ENCODE data around the gene TSPEAR. TPM values are rescaled to one million over a fixed set of nuclear protein-coding genes. Genes with fewer than 3 reads are reported as not detected.

TSPEAR gene
- total RNA-seq, 1 experiment from 2014 or later = 2.1 TPM

DNA sequence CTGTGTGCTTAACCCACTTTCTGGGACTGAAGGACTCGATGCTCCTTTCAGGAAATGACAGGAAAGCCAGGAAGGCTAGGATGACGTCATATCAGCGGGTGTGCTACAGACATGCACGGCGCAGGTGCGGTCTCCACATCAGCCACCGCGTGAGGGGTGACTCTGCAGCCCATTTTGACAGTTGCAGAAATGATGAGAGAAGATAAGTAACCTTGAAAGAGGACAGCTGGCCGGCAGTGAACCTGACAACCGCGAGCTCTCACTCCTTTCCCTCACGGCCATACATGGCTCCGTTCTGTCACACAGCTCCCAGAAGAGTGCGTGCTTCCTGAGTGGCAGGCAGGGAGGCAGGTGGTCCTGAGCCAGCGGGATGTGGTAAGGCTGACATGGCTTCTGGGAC, 129.3 kb downstream of the TSPEAR start (continued):
- TF ChIP-seq ZNF317 (CRISPR knock-in tag; IDR thresholded peaks at IDR 0.05; ENCODE audit: borderline replicate concordance, low read depth) = no peak
- TF ChIP-seq NFYB (CRISPR knock-in tag; conservative IDR thresholded peaks at IDR 0.05; ENCODE audit: low read depth) = no peak
- TF ChIP-seq MYBL2 (CRISPR knock-in tag; IDR thresholded peaks at IDR 0.05) = no peak
- TF ChIP-seq GABPB1 (CRISPR knock-in tag; IDR thresholded peaks at IDR 0.05) = no peak
- TF ChIP-seq, protein P1, sequence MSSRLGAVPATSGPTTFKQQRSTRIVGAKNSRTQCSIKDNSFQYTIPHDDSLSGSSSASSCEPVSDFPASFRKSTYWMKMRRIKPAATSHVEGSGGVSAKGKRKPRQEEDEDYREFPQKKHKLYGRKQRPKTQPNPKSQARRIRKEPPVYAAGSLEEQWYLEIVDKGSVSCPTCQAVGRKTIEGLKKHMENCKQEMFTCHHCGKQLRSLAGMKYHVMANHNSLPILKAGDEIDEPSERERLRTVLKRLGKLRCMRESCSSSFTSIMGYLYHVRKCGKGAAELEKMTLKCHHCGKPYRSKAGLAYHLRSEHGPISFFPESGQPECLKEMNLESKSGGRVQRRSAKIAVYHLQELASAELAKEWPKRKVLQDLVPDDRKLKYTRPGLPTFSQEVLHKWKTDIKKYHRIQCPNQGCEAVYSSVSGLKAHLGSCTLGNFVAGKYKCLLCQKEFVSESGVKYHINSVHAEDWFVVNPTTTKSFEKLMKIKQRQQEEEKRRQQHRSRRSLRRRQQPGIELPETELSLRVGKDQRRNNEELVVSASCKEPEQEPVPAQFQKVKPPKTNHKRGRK (CRISPR knock-in tag; IDR thresholded peaks at IDR 0.05; ENCODE audit: borderline replicate concordance) = no peak
- TF ChIP-seq, protein P2, sequence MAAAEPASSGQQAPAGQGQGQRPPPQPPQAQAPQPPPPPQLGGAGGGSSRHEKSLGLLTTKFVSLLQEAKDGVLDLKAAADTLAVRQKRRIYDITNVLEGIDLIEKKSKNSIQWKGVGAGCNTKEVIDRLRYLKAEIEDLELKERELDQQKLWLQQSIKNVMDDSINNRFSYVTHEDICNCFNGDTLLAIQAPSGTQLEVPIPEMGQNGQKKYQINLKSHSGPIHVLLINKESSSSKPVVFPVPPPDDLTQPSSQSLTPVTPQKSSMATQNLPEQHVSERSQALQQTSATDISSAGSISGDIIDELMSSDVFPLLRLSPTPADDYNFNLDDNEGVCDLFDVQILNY (CRISPR knock-in tag; IDR thresholded peaks at IDR 0.05) = no peak
- TF ChIP-seq OVOL2 (CRISPR knock-in tag; IDR thresholded peaks at IDR 0.05; ENCODE audit: borderline replicate concordance) = no peak

DNA sequence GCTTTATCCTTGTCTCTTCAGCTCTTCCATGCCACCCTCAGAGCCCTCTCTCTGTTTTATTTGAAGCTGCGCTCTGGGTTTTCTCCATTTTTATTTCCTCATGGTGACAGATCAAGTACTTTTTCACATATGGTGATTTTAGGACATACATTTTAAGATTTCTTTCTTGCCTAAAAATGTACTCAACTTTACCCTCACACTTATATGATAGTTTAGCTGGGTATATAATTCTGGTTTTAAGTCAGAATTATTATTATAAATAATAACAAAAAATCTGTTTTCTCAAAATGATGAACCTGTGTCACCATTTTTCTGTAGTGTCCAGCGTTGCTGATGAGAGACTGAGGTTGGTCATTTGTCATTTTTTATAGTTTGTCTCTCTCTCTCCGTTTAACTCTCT, 130.2 kb downstream of the TSPEAR start:
- DNase-seq (ENCODE audit: low spot score) (no peak), ATAC-seq (no peak)
- Mint-ChIP-seq H3K27me3 (ENCODE audit: low read depth) (peaks cover 3% of the 10 kb centered on the region; the same call in 1 of the 2 replicates), H3K27ac (no peak overlapping the region), H3K4me3 (no peak overlapping the region), H3K9me3 (peaks cover 39% of the 10 kb centered on the region), H3K36me3 (peaks cover 21% of the 10 kb centered on the region), H3K4me1 (peaks cover 6% of the 10 kb centered on the region; the same call in 1 of the 2 replicates)
- ChIA-PET CTCF (interaction anchor here (0.6 to 2.2 kb wide), 3 partner anchors 38 to 138 kb away, joined by 4 read pairs; no protein-coding TSS in a partner anchor), POLR2A (no interaction called here)
- TF ChIP-seq, protein P3, sequence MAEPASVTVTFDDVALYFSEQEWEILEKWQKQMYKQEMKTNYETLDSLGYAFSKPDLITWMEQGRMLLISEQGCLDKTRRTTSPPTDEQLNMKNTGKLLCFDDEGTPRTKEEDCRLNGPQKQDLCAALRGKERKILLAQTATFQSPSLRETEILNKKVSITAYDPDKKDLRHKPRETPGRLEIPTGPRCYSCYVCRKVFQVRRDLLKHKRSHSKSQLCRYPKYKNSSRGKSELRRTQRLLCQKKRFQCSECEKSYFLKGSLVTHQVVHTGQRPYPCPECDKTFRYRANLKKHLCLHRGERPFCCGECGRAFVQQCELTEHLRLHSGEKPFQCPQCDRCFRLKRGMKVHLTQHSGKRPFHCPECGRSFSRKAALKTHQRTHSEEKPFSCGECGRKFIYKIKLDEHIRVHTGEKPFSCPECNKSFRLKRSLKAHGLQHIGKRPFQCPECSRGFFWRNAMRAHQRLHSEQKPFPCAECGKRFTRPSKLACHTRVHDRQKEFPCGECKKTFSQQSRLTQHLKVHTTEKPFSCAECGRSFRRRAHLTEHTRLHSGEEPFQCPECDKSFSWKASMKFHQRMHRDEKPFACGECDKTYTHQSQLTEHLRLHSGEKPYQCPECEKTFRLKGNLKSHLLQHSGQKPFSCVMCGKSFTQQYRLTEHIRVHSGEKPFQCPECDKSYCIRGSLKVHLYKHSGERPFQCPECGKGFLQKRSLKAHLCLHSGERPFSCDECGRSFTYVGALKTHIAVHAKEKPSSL (CRISPR knock-in tag; conservative IDR thresholded peaks at IDR 0.05) = no peak
- TF ChIP-seq RELA (CRISPR knock-in tag; IDR thresholded peaks at IDR 0.05; ENCODE audit: borderline replicate concordance) = no peak
- TF ChIP-seq, protein P1 (CRISPR knock-in tag; IDR thresholded peaks at IDR 0.05; ENCODE audit: borderline replicate concordance) = no peak
- TF ChIP-seq, protein P4, sequence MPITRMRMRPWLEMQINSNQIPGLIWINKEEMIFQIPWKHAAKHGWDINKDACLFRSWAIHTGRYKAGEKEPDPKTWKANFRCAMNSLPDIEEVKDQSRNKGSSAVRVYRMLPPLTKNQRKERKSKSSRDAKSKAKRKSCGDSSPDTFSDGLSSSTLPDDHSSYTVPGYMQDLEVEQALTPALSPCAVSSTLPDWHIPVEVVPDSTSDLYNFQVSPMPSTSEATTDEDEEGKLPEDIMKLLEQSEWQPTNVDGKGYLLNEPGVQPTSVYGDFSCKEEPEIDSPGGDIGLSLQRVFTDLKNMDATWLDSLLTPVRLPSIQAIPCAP (CRISPR knock-in tag; IDR thresholded peaks at IDR 0.05) = no peak
- TF ChIP-seq ZBTB21 (CRISPR knock-in tag; IDR thresholded peaks at IDR 0.05; ENCODE audit: borderline replicate concordance) = no peak
- TF ChIP-seq, protein P5, sequence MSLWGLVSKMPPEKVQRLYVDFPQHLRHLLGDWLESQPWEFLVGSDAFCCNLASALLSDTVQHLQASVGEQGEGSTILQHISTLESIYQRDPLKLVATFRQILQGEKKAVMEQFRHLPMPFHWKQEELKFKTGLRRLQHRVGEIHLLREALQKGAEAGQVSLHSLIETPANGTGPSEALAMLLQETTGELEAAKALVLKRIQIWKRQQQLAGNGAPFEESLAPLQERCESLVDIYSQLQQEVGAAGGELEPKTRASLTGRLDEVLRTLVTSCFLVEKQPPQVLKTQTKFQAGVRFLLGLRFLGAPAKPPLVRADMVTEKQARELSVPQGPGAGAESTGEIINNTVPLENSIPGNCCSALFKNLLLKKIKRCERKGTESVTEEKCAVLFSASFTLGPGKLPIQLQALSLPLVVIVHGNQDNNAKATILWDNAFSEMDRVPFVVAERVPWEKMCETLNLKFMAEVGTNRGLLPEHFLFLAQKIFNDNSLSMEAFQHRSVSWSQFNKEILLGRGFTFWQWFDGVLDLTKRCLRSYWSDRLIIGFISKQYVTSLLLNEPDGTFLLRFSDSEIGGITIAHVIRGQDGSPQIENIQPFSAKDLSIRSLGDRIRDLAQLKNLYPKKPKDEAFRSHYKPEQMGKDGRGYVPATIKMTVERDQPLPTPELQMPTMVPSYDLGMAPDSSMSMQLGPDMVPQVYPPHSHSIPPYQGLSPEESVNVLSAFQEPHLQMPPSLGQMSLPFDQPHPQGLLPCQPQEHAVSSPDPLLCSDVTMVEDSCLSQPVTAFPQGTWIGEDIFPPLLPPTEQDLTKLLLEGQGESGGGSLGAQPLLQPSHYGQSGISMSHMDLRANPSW (CRISPR knock-in tag; conservative IDR thresholded peaks at IDR 0.05; ENCODE audit: low read depth) = no peak
- TF ChIP-seq, protein P6, sequence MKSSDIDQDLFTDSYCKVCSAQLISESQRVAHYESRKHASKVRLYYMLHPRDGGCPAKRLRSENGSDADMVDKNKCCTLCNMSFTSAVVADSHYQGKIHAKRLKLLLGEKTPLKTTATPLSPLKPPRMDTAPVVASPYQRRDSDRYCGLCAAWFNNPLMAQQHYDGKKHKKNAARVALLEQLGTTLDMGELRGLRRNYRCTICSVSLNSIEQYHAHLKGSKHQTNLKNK (CRISPR knock-in tag; IDR thresholded peaks at IDR 0.05) = no peak
- no peak for TF ChIP-seq NR2C2 (CRISPR knock-in tag; IDR thresholded peaks at IDR 0.05)
- TF ChIP-seq, protein P7, sequence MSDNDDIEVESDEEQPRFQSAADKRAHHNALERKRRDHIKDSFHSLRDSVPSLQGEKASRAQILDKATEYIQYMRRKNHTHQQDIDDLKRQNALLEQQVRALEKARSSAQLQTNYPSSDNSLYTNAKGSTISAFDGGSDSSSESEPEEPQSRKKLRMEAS (CRISPR knock-in tag; IDR thresholded peaks at IDR 0.05) = no peak
- TF ChIP-seq, protein P8, sequence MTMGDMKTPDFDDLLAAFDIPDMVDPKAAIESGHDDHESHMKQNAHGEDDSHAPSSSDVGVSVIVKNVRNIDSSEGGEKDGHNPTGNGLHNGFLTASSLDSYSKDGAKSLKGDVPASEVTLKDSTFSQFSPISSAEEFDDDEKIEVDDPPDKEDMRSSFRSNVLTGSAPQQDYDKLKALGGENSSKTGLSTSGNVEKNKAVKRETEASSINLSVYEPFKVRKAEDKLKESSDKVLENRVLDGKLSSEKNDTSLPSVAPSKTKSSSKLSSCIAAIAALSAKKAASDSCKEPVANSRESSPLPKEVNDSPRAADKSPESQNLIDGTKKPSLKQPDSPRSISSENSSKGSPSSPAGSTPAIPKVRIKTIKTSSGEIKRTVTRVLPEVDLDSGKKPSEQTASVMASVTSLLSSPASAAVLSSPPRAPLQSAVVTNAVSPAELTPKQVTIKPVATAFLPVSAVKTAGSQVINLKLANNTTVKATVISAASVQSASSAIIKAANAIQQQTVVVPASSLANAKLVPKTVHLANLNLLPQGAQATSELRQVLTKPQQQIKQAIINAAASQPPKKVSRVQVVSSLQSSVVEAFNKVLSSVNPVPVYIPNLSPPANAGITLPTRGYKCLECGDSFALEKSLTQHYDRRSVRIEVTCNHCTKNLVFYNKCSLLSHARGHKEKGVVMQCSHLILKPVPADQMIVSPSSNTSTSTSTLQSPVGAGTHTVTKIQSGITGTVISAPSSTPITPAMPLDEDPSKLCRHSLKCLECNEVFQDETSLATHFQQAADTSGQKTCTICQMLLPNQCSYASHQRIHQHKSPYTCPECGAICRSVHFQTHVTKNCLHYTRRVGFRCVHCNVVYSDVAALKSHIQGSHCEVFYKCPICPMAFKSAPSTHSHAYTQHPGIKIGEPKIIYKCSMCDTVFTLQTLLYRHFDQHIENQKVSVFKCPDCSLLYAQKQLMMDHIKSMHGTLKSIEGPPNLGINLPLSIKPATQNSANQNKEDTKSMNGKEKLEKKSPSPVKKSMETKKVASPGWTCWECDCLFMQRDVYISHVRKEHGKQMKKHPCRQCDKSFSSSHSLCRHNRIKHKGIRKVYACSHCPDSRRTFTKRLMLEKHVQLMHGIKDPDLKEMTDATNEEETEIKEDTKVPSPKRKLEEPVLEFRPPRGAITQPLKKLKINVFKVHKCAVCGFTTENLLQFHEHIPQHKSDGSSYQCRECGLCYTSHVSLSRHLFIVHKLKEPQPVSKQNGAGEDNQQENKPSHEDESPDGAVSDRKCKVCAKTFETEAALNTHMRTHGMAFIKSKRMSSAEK (CRISPR knock-in tag; IDR thresholded peaks at IDR 0.05; ENCODE audit: borderline replicate concordance) = no peak
